Stomach smooth muscle (tissue), 2 donors: ENCODE results near the gene SECTM1.
A peak's percentile ranks its signal among the peaks of the same experiment; 100 is the strongest.

ENCODE experiments used
- H3K27ac ChIP-seq: one replicate; pipeline ENCODE4 v1.7.0; 2013; ENCODE audit warnings: mild to moderate bottlenecking, low read length, inconsistent platforms
- H3K27me3 ChIP-seq, 2 donors: one replicate each; pipeline ENCODE4 v1.7.0; 2013; ENCODE audit warnings: low read length in 2 of 2; ENCODE audit not compliant: insufficient read depth in 2 of 2, control insufficient read depth in 1 of 2
- H3K36me3 ChIP-seq, 2 donors: one replicate each; pipeline ENCODE4 v1.7.0; 2013; ENCODE audit warnings: low read length in 2 of 2; ENCODE audit not compliant: control insufficient read depth in 2 of 2, insufficient read depth in 2 of 2
- H3K4me1 ChIP-seq: one replicate; pipeline ENCODE4 v1.7.0; 2013; ENCODE audit warnings: low read length; ENCODE audit not compliant: control insufficient read depth, insufficient read depth
- H3K4me3 ChIP-seq, 2 donors: one replicate each; pipeline ENCODE4 v1.7.0; 2013; ENCODE audit warnings: low read length in 2 of 2
- H3K9ac ChIP-seq, 2 donors: one replicate each; pipeline ENCODE4 v1.7.0; 2013; ENCODE audit warnings: low read length in 2 of 2, mild to moderate bottlenecking in 1 of 2
- H3K9me3 ChIP-seq, 2 donors: one replicate each; pipeline ENCODE4 v1.7.0; 2013; ENCODE audit warnings: low read length in 2 of 2; ENCODE audit not compliant: control insufficient read depth in 2 of 2
- donor health status: healthy.
- donor health status: Pancreatic carcinoma.

The SECTM1 gene

DNA sequence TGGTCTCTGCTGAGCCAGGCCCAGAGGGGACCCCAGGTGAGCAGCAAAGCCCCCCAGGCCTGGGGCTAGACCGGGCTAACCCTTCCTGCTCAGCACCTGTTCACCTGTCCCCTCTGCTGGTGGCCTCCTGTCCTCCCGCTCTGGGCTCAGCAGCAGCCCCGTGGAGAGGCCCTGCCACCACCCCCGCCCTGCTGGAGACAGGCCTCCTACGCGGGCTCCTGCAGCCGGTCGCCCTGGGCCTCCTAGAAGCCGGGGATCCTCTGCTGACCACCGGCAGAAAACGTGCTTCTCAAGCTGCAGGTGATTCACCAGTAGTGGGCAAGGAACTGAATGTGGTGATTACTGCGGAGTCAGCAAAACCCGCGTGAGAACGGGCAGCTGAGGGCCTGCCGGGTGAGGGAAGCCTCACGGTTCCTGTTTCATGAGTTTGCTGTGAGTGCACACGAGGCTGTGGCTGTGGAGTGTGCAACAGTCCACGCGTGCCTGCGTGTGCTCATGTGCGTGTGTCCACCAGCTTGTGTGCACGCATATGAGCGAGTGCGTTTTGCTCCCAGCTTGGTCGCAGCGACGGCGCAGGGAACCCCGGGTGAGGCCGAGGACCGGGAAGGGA lies 792 bp downstream of the SECTM1 start:
- Histone ChIP-seq H3K27ac (no peak overlapping the region), H3K4me1 (peaks cover 44% of the 10 kb centered on the region), H3K36me3 (no peaks in the 10 kb centered on the region), H3K4me3 (peak overlapping the region; percentile 76 to 80), H3K9me3 (no peaks in the 10 kb centered on the region), H3K9ac (peak overlapping the region in 1 of 2 donors; percentile 35), H3K27me3 (peaks cover 2 to 5% of the 10 kb centered on the region in 2 donors)

DNA sequence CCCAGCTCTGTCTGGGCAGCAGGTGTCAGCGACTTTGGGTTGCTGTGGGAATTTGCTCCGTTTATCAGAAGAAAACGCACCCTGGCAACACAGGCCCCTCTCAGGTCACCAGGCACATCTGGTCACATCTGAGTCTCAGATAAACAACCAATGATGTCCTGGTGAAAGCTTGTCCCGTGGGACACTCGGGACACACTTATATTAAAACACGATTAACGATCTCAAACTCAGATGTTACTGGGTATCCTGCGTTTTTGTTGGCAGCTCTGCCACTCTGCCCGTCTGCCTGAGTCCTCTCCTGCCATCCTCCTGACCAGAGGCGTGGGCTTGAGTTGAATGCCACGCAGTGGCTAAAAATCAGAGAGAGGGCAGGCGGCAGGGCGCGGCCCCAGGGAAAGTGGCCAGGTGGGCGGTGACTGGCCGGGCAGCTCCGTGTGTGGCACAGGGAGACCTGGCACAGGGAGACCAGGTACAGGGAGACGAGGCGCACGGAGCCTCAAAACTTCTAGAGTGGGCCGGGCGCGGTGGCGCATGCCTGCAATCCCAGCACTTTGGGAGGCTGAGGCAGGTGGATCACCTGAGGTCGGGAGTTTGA lies 2.1 kb downstream of the SECTM1 start:
- Histone ChIP-seq H3K27me3 (peaks cover 2 to 8% of the 10 kb centered on the region in 2 donors), H3K4me1 (peaks cover 44% of the 10 kb centered on the region), H3K36me3 (no peaks in the 10 kb centered on the region), H3K9ac (no peak overlapping the region), H3K27ac (no peak overlapping the region), H3K9me3 (no peaks in the 10 kb centered on the region), H3K4me3 (no peak overlapping the region)

DNA sequence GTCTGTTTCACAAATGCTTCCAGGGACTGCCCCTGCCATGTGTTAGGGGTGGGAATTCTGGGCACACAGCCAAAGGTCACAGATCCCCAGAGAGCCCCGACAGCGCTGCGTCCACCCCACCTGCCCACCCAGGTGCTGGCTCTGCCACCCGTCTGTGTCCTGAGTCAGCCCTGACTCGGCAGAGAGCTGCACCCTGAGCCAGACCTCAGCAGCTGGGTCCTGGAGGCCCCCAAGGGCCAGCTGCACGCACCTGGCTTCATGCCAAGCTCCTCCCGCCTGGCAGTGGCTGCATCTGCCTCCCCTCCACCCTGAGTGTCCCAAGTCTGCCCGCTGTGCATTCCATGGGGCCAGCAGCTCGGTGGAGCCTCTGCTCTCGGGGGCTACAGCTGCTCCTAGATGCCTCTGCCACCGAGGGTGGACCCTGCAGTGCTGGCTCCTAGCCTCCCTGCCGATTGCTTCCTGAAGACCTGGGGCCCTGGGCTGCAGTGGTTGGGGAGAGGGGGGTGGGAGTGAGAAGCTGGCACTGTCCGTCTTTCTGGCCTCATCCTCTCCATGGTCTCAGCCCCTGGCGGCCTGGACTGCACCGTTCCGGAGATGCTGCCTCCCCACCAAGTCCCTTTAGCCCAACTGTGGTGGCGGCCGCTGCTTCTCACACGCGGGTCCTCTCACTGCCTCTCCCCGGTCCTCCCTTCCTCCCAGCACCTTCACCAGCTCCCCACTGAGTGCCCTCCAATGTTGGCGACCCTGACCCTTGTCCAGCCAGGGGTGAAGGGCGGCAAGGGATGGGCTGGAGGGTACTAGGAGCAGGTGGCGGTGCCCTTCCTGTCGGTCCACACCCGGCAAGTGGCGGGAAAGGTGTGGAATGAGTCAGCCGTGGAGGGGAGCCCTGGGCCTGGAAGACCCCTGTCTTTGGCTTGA lies 3.0 kb downstream of the SECTM1 start:
- Histone ChIP-seq H3K27ac (no peak overlapping the region), H3K36me3 (no peaks in the 10 kb centered on the region), H3K9me3 (no peaks in the 10 kb centered on the region), H3K27me3 (peaks cover 2 to 8% of the 10 kb centered on the region in 2 donors), H3K9ac (peak overlapping the region in 1 of 2 donors; percentile 29), H3K4me3 (no peak overlapping the region), H3K4me1 (peaks cover 44% of the 10 kb centered on the region)

DNA sequence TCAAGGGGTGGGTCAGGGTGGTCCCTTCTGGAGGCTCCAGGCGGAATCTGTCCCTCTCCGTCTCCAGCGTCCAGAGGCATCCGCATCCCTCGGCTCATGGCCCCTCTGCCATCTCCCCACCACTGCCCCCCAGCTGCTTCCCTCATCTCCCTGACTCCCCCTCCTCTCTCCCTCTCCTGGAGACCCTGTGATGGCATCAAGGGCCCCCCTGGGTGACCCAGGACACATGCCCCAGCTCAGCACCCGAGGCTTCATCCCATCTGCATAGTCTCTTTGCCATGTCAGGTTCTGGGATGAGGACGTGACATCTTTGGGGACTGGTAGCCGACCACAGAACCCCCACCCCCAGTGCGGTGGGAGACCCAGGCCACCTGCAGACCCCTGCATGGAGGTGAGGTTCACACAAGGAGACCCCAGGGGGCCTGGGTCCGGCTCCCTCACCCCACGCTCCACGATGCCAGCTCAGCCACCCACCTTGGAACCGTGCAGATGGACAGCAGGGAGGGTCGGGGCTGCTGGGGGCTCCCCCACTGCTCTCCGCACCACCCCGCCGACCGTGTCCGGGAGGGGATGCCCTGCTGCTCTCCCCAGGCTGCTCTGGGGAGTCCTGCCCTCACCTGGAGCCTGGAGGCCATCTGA lies 3.8 kb downstream of the SECTM1 start:
- Histone ChIP-seq H3K9ac (peak overlapping the region in 1 of 2 donors; percentile 29), H3K4me1 (peaks cover 37% of the 10 kb centered on the region)

DNA sequence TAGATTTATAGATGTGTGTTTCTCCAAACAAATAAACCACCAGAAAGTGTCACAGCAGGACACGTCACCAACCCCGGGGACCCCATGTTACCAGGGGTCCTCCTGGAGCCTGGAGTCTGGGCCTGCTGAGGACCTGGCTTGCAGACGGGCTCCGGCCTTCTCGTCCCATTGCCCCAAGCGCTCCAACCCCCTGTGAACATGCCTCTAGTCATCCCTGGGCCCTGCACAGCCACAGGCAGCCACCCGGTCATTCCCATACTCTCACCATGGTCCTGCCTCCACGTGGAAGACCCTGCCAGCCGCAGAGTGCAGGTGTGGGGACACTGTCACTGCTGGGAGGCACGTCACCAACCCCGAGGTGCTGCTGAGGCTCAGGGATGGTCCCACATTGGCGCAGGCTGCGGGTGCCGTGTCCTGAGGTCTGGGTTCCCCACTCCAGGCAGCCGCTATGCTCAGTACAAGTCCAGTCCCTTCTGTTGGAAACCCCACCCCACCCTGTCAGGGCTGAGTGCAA lies 4.5 kb downstream of the SECTM1 start:
- Histone ChIP-seq H3K36me3 (no peaks in the 10 kb centered on the region), H3K9ac (no peak overlapping the region), H3K27ac (no peak overlapping the region), H3K9me3 (no peaks in the 10 kb centered on the region), H3K27me3 (peaks cover 2 to 8% of the 10 kb centered on the region in 2 donors), H3K4me3 (no peak overlapping the region), H3K4me1 (peaks cover 29% of the 10 kb centered on the region)

More for the DNA sequence above, 3.8 kb downstream of the SECTM1 start:
- Histone ChIP-seq H3K36me3 (no peaks in the 10 kb centered on the region), H3K4me3 (no peak overlapping the region), H3K27ac (no peak overlapping the region), H3K27me3 (peaks cover 2 to 8% of the 10 kb centered on the region in 2 donors), H3K9me3 (no peaks in the 10 kb centered on the region)

DNA sequence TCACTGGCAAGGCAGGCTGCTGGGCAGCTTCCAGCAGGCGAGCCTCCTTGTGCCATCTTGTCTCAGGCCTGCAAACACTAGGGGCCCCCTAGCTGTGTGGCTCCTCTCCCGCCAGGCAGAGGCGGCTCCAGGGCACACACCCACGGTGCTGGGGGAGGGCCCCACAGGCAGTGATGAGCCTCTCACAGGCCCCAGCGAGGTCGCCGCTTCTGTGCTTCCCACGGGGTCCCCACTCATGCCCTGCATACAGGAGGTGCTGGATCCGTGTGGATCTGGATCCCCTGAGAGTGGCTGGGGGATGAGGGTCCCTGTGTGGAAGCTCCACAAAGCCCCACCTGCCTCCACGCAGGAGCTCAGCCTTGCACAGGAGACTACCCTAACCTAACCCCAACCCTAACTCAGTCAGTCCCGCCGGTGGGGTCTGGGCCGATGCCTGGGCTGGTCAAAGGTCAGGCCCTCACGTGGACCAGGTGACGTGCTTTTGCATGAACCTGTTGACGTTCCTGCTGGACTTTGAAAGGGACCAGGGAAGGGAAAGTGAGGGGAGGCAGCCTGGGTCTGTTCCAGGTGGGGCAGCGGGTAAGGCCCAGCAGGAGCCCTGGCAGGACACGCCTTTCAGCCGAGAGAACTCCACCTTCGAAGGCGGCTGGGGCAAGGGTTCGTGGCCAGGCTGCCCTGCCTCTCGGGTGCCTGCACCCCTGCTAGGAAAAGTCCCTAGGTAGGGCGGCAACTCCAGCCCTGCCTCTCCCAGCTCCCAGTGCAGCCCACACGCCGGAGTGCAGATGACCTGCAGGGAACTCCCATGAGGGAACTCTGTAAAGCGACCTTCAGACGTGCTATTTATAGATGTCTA lies 5.2 kb downstream of the SECTM1 start:
- no peak overlapping the region for H3K9ac ChIP-seq
- H3K27me3 ChIP-seq, result peaks cover 2 to 8% of the 10 kb centered on the region in 2 donors
- peaks cover 24% of the 10 kb centered on the region for H3K4me1 ChIP-seq
- no peaks in the 10 kb centered on the region for H3K36me3 ChIP-seq
- no peak overlapping the region for H3K27ac ChIP-seq
- H3K9me3 ChIP-seq, result no peaks in the 10 kb centered on the region
- H3K4me3 ChIP-seq, result no peak overlapping the region

DNA sequence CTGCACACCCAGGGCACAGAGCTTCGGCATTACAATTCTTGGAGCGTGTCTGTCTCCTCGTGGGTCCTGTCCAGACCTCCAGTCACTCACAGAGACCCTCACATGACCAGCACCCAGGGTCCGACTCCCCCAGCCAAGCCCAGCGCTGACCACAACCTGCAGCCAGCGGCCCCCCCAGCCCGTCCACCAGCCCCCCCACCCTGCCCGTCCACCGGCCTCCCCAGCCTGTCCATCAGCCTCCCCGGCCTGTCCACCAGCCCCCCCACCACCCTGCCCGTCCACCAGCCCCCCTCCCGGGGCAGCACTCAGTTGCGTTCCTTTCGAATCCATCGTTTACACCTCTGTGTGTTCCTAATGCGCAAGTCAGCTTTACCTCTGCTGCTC lies 5.8 kb downstream of the SECTM1 start:
- H3K4me1 ChIP-seq, result peaks cover 18% of the 10 kb centered on the region
- H3K27ac ChIP-seq, result no peak overlapping the region
- H3K9ac ChIP-seq, result no peak overlapping the region
- no peaks in the 10 kb centered on the region for H3K9me3 ChIP-seq
- H3K27me3 ChIP-seq, result peaks cover 2 to 8% of the 10 kb centered on the region in 2 donors
- no peak overlapping the region for H3K4me3 ChIP-seq
- H3K36me3 ChIP-seq, result no peaks in the 10 kb centered on the region

DNA sequence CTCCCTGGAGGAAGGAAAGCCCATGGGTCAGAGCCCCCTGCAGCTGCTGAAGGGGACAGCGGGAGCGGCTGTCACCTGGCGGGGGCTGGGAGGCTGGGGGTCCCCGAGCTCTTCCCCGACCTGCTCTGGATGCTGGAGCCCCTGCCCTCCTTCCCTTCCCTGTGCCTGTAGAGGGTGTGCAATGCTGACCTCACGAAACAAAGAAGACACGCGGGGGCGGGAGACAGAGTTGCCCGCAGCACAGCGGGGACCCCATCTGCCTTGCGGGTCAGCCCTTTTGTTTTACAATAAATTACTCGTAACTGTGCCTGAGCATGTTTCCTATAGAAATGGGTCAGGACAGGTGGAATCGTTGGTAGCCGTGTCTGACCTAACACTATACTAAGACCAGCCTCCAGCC lies 6.3 kb downstream of the SECTM1 start:
- H3K9ac ChIP-seq, result no peak overlapping the region
- H3K4me3 ChIP-seq, result no peak overlapping the region
- no peaks in the 10 kb centered on the region for H3K9me3 ChIP-seq
- no peak overlapping the region for H3K27ac ChIP-seq
- H3K36me3 ChIP-seq, result no peaks in the 10 kb centered on the region
- peaks cover 13% of the 10 kb centered on the region for H3K4me1 ChIP-seq
- peaks cover 2 to 4% of the 10 kb centered on the region in 2 donors for H3K27me3 ChIP-seq

DNA sequence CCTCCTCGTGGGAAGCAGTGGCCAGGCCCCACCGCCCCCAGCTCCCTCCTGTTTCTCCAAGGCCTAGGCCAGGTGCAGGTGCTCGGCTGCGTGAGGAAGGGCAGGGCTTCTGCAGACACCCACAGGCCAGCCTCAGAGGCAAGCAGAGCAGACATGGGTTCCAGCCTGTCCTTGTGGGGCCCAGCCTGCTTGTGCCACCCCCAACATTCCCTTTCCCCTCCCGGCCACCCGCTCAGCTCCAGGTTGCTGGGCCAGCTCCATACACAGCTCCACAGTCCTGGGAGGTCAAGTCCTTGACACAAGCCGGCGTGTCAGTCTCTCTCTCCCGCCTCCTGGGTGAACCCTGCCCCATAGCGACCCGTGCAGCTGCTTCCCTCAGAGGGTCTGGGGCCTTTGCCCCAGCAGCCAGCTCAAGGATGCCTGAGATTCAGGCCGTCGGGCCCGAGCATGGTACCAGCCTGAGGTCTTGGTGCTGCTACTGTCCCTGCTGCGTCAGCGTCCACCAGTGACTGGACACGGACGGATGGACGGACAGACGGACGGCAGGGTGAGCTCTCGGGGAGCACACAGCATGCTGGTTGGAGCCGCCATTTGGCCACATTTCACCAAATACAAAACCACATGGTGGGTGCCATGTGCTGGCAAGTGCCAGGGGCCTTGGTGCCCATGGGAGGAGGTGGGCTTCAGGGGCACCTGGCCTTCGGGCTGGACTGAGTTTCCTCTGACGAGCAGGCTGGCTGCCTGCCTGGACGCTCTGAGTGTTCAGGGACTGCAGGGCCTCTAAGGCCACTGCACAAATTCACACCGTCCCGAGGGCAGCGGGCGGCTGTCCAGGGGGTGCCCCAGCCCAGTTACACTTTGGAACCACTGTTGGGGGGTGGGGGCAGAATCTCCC lies 8.0 kb downstream of the SECTM1 start:
- H3K4me3 ChIP-seq, result no peak overlapping the region
- no peaks in the 10 kb centered on the region for H3K36me3 ChIP-seq
- H3K27me3 ChIP-seq, result peaks cover 2 to 9% of the 10 kb centered on the region in 2 donors
- H3K9ac ChIP-seq, result no peak overlapping the region
- H3K4me1 ChIP-seq, result peaks cover 11% of the 10 kb centered on the region
- H3K27ac ChIP-seq, result no peak overlapping the region
- no peaks in the 10 kb centered on the region for H3K9me3 ChIP-seq
